GM06990 (cell line): ENCODE results near the gene PLOD1.

Source experiments
- DNase-seq: peaks from one replicate; pipeline ENCODE4 v3.0.0-alpha.2; 2011; ENCODE audit not compliant: insufficient read length; ENCODE audit errors: extremely low read depth
- H3K27me3 ChIP-seq: replicated peaks from 2 replicates; pipeline ENCODE4 v1.6.0; 2011; ENCODE audit warnings: low read length; ENCODE audit not compliant: control insufficient read depth, insufficient read depth
- H3K36me3 ChIP-seq: 2 replicates; pipeline ENCODE4 v1.5.1; 2011; ENCODE audit warnings: low read length; ENCODE audit not compliant: control insufficient read depth, insufficient read depth
- H3K4me3 ChIP-seq: replicated peaks from 2 replicates; pipeline ENCODE4 v1.5.1; 2011; ENCODE audit warnings: low read depth, mild to moderate bottlenecking, control low read depth, low read length
- TF ChIP-seq, protein P1 (sequence below): IDR thresholded peaks from 2 replicates; pipeline ENCODE4 v1.5.1; 2011; ENCODE audit warnings: low read length, control low read depth, mild to moderate bottlenecking, inconsistent platforms; ENCODE audit not compliant: insufficient read depth, poor library complexity, severe bottlenecking

The PLOD1 gene

DNA sequence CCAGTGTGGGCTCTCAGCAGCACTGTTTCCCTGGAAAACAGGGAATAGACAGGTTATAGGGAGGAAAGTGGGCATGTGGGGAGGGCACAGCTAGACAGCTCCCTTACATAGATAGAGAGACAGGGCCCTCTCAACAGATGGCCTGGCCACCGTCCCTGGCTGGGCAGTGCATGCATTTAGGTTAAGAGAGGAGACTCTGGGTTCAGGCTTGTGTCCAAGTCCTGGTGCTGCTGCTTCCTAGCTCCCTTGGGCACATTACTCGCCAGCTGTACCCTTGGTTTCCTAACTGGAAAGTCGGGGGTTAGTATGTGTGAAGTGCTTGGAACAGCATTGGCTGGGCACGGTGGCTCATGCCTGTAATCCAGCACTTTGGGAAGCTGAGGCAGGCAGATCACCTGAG, 9.1 kb downstream of the PLOD1 start:
- Histone ChIP-seq H3K4me3 (no peak overlapping the region), H3K27me3 (no peaks in the 10 kb centered on the region), H3K36me3 (peaks cover 13% of the 10 kb centered on the region)
- TF ChIP-seq, protein P1, sequence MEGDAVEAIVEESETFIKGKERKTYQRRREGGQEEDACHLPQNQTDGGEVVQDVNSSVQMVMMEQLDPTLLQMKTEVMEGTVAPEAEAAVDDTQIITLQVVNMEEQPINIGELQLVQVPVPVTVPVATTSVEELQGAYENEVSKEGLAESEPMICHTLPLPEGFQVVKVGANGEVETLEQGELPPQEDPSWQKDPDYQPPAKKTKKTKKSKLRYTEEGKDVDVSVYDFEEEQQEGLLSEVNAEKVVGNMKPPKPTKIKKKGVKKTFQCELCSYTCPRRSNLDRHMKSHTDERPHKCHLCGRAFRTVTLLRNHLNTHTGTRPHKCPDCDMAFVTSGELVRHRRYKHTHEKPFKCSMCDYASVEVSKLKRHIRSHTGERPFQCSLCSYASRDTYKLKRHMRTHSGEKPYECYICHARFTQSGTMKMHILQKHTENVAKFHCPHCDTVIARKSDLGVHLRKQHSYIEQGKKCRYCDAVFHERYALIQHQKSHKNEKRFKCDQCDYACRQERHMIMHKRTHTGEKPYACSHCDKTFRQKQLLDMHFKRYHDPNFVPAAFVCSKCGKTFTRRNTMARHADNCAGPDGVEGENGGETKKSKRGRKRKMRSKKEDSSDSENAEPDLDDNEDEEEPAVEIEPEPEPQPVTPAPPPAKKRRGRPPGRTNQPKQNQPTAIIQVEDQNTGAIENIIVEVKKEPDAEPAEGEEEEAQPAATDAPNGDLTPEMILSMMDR: no peak
- DNase-seq: no peak

GRCh38 chr1:11944358-11944931, 9.9 kb downstream of the PLOD1 start:
- Histone ChIP-seq H3K4me3 (no peak overlapping the region), H3K27me3 (no peaks in the 10 kb centered on the region), H3K36me3 (peaks cover 19% of the 10 kb centered on the region)
- TF ChIP-seq, protein P1: no peak
- DNase-seq: no peak

GRCh38 chr1:11946647-11947046, 12.1 kb downstream of the PLOD1 start:
- Histone ChIP-seq H3K4me3 (no peak overlapping the region), H3K36me3 (peaks cover 23% of the 10 kb centered on the region), H3K27me3 (no peaks in the 10 kb centered on the region)
- TF ChIP-seq, protein P1: no peak
- no peak for DNase-seq

- no peak overlapping the region for H3K4me3 ChIP-seq
- DNase-seq: no peak
- peaks cover 20% of the 10 kb centered on the region for H3K36me3 ChIP-seq
- no peaks in the 10 kb centered on the region for H3K27me3 ChIP-seq
- TF ChIP-seq, protein P1: no peak
Observed at GRCh38 chr1:11948822-11949458, 14.4 kb downstream of the PLOD1 start.

DNA sequence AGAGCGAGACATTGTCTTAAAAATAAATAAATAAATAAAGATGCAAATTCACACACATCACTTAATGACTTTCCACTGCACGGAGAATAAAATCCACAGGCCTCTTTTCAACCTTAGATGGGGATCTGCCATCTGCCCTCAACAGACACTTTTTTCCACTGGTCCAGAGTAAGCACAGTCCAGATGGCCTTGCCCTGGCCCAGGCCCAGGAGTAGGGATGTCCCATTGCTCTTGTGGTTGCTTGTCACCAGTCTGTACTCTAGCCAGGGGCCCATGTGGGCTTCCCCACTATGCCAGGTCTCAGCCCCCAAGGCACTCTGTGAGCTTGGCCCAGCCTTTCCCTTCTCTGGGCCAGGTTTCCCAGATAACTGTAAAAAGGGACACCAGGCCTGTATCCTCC, 17.4 kb downstream of the PLOD1 start:
- H3K27me3 ChIP-seq: no peaks in the 10 kb centered on the region
- H3K36me3 ChIP-seq: peaks cover 26% of the 10 kb centered on the region
- H3K4me3 ChIP-seq: no peak overlapping the region
- DNase-seq: no peak
- TF ChIP-seq, protein P1: no peak
